Liver (tissue), 9 donors: ENCODE results near the gene SMARCD2. TPM values are rescaled to one million over a fixed set of nuclear protein-coding genes. Genes with fewer than 3 reads are reported as not detected.

ENCODE experiments used
- DNase-seq: peaks from one replicate; pipeline ENCODE4 v3.0.0-alpha.2; 2017; ENCODE audit warnings: low spot score
- H3K27ac ChIP-seq, 2 donors: one replicate each; pipeline ENCODE4 v1.7.0; 2013; ENCODE audit warnings: inconsistent platforms in 2 of 2, low read length in 2 of 2, control low read depth in 1 of 2, low read depth in 1 of 2, mild to moderate bottlenecking in 1 of 2
- H3K27me3 ChIP-seq, 4 donors: one replicate each; pipeline versions ENCODE4 v1.6.1 to v1.7.0; 2013; ENCODE audit warnings: low read length in 3 of 4, inconsistent platforms in 1 of 4, mild to moderate bottlenecking in 1 of 4, moderate library complexity in 1 of 4; ENCODE audit not compliant: control insufficient read depth in 4 of 4, insufficient read depth in 4 of 4
- H3K36me3 ChIP-seq, 4 donors: one replicate each; pipeline versions ENCODE4 v1.6.1 to v1.7.0; 2013; ENCODE audit warnings: low read length in 3 of 4, mild to moderate bottlenecking in 3 of 4, low read depth in 1 of 4, moderate library complexity in 1 of 4; ENCODE audit not compliant: control insufficient read depth in 4 of 4, insufficient read depth in 3 of 4
- H3K4me1 ChIP-seq, 4 donors: one replicate each; pipeline versions ENCODE4 v1.6.1 to v1.7.0; 2013; ENCODE audit warnings: low read length in 3 of 4, mild to moderate bottlenecking in 3 of 4, moderate library complexity in 1 of 4; ENCODE audit not compliant: control insufficient read depth in 4 of 4, insufficient read depth in 4 of 4
- H3K4me3 ChIP-seq, 3 donors: one replicate each; pipeline versions ENCODE4 v1.6.1 to v1.7.0; 2013; ENCODE audit warnings: low read length in 3 of 3, control low read depth in 1 of 3, low read depth in 1 of 3, mild to moderate bottlenecking in 1 of 3
- H3K9ac ChIP-seq, 2 donors: one replicate each; pipeline ENCODE4 v1.7.0; 2013; ENCODE audit warnings: low read length in 2 of 2, mild to moderate bottlenecking in 2 of 2, moderate library complexity in 2 of 2, control low read depth in 1 of 2, low read depth in 1 of 2
- H3K9me3 ChIP-seq, 4 donors: one replicate each; pipeline versions ENCODE4 v1.6.1 to v1.7.0; 2013; ENCODE audit warnings: low read length in 3 of 4; ENCODE audit not compliant: control insufficient read depth in 4 of 4
- EGR1 ChIP-seq, 2 donors: IDR thresholded peaks; 2 replicates each; pipeline ENCODE4 v1.6.1; 2016 to 2018; ENCODE audit warnings: antibody characterized with exemption in 2 of 2, low read depth in 2 of 2
- FOXA1 ChIP-seq: IDR thresholded peaks from 2 replicates; pipeline ENCODE4 v1.6.1; 2016; ENCODE audit warnings: antibody characterized with exemption
- FOXA2 ChIP-seq: IDR thresholded peaks from 2 replicates; pipeline ENCODE4 v1.6.1; 2016; ENCODE audit warnings: antibody characterized with exemption
- GABPA ChIP-seq, 2 donors: IDR thresholded peaks in 1 of 2; conservative IDR thresholded peaks in 1 of 2; 2 replicates each; pipeline ENCODE4 v1.6.1; 2016; ENCODE audit warnings: antibody characterized with exemption in 2 of 2, mild to moderate bottlenecking in 1 of 2, moderate library complexity in 1 of 2
- HNF4A ChIP-seq, 2 donors: conservative IDR thresholded peaks; 2 replicates each; pipeline ENCODE4 v1.6.1; 2016; ENCODE audit warnings: antibody characterized with exemption in 2 of 2, mild to moderate bottlenecking in 2 of 2
- HNF4G ChIP-seq: IDR thresholded peaks from 2 replicates; pipeline ENCODE4 v1.6.1; 2016; ENCODE audit warnings: antibody characterized with exemption
- JUND ChIP-seq, 2 donors: IDR thresholded peaks; 2 replicates each; pipeline ENCODE4 v1.6.1; 2016; ENCODE audit warnings: antibody characterized with exemption in 2 of 2
- NR2F2 ChIP-seq: IDR thresholded peaks from 2 replicates; pipeline ENCODE4 v1.6.1; 2016; ENCODE audit warnings: antibody characterized with exemption
- RAD21 ChIP-seq, 2 donors: IDR thresholded peaks; 2 replicates each; pipeline ENCODE4 v1.6.1; 2016; ENCODE audit warnings: antibody characterized with exemption in 2 of 2, mild to moderate bottlenecking in 2 of 2
- RXRA ChIP-seq, 2 donors: IDR thresholded peaks; 2 replicates each; pipeline ENCODE4 v1.6.1; 2017 to 2018; ENCODE audit warnings: antibody characterized with exemption in 2 of 2, mild to moderate bottlenecking in 1 of 2
- SP1 ChIP-seq: IDR thresholded peaks from 2 replicates; pipeline ENCODE4 v1.6.1; 2018; ENCODE audit warnings: antibody characterized with exemption, mild to moderate bottlenecking
- TAF1 ChIP-seq: conservative IDR thresholded peaks from 2 replicates; pipeline ENCODE4 v1.6.1; 2016; ENCODE audit warnings: antibody characterized with exemption, mild to moderate bottlenecking
- YY1 ChIP-seq: IDR thresholded peaks from 2 replicates; pipeline ENCODE4 v1.6.1; 2016; ENCODE audit warnings: antibody characterized with exemption, mild to moderate bottlenecking
- WGBS: extraction: QIAGEN DNeasy Blood & Tissue Kit; methylation state at CpG from one replicate; pipeline ENCODE4 v1.1.7; 2013; 5-methylcytosine and 5-hydroxymethylcytosine counted together
- polyA plus RNA-seq, 2 donors: library from polyadenylated mRNA; stranded (reverse) in 1 of 2; unstranded in 1 of 2; fragments of 200-250 nt in 1 of 2; fragments of >200 nt in 1 of 2; fragmentation: Nextera tagmentation in 1 of 2; extraction: Ambion mirVana in 1 of 2; gene quantifications; one replicate each; pipeline versions ENCODE4 v1.2.1 to v1.2.3, GENCODE V29; 2013 to 2015
- total RNA-seq, 2 donors: library from RNA; depleted of rRNA; stranded (reverse); fragments of >200 nt; gene quantifications; one replicate each; pipeline ENCODE4 v1.2.3, GENCODE V29; 2014
- TF ChIP-seq, protein P1 (sequence below): IDR thresholded peaks from 2 replicates; pipeline ENCODE4 v1.6.1; 2016; ENCODE audit warnings: antibody characterized with exemption
- TF ChIP-seq, protein P2 (sequence below): IDR thresholded peaks from 2 replicates; pipeline ENCODE4 v1.6.1; 2016; ENCODE audit warnings: antibody characterized with exemption
- TF ChIP-seq, protein P3 (sequence below): IDR thresholded peaks from 2 replicates; pipeline ENCODE4 v1.6.1; 2016; ENCODE audit warnings: antibody characterized with exemption
- TF ChIP-seq, protein P4 (sequence below): fragments of 150-350 bp; IDR thresholded peaks from 2 replicates; pipeline ENCODE4 v1.5.1; 2017; ENCODE audit warnings: improper control_type of control experiment, low read depth, low read length; ENCODE audit not compliant: missing input control
- TF ChIP-seq, protein P5 (sequence below): IDR thresholded peaks from 2 replicates; pipeline ENCODE4 v1.6.1; 2016; ENCODE audit warnings: antibody characterized with exemption, mild to moderate bottlenecking
- donor health status: healthy.
- donor health status: healthy.
- donor health status: healthy.
- donor health status: healthy.
- donor health status: healthy.

Gene SMARCD2
- total and polyA plus RNA-seq, 4 donors = 14.5 to 67.9 (median 39.4) TPM

DNA sequence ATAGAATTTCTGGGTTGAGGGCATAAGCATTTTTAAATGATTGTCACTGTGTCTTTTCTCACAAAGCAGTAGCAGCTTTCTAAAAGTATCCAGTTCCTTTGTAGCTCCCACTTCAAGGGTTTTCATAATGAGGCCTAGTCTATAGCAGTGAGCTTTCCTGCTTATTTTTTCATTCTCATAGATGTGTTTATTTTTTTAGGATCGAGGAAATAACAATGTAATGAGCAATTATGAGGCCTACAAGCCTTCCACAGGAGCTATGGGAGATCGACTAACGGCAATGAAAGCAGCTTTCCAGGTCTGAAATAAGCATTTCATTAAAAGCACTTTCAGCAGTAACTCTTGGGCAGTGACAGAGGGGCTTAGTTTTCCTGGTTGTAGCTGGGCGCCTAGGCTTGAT is 25.8 kb downstream of the SMARCD2 start:
- Histone ChIP-seq H3K36me3 (peaks cover 24 to 91% (median 82%) of the 10 kb centered on the region in 4 donors), H3K4me3 (no peak overlapping the region), H3K9me3 (no peaks in the 10 kb centered on the region), H3K27ac (no peak overlapping the region), H3K9ac (no peak overlapping the region), H3K27me3 (no peaks in the 10 kb centered on the region), H3K4me1 (peaks cover 0 to 15% (median 13%) of the 10 kb centered on the region in 4 donors)
- TF ChIP-seq YY1 (no peak), RAD21 (IDR thresholded peaks at IDR 0.05) (no peak), HNF4G (no peak), EGR1 (IDR thresholded peaks at IDR 0.05; ENCODE audit: low read depth in 2 of 2) (no peak), GABPA (IDR thresholded peaks at IDR 0.05 in 1 of 2, conservative IDR thresholded peaks at IDR 0.05 in 1 of 2) (no peak), TAF1 (no peak), FOXA1 (no peak), SP1 (no peak), FOXA2 (no peak), HNF4A (conservative IDR thresholded peaks at IDR 0.05) (no peak), JUND (IDR thresholded peaks at IDR 0.05) (no peak), NR2F2 (no peak), RXRA (IDR thresholded peaks at IDR 0.05) (no peak)
- TF ChIP-seq, protein P1, sequence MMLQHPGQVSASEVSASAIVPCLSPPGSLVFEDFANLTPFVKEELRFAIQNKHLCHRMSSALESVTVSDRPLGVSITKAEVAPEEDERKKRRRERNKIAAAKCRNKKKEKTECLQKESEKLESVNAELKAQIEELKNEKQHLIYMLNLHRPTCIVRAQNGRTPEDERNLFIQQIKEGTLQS = no peak
- TF ChIP-seq, protein P2, sequence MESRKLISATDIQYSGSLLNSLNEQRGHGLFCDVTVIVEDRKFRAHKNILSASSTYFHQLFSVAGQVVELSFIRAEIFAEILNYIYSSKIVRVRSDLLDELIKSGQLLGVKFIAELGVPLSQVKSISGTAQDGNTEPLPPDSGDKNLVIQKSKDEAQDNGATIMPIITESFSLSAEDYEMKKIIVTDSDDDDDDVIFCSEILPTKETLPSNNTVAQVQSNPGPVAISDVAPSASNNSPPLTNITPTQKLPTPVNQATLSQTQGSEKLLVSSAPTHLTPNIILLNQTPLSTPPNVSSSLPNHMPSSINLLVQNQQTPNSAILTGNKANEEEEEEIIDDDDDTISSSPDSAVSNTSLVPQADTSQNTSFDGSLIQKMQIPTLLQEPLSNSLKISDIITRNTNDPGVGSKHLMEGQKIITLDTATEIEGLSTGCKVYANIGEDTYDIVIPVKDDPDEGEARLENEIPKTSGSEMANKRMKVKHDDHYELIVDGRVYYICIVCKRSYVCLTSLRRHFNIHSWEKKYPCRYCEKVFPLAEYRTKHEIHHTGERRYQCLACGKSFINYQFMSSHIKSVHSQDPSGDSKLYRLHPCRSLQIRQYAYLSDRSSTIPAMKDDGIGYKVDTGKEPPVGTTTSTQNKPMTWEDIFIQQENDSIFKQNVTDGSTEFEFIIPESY = no peak
- TF ChIP-seq, protein P3, sequence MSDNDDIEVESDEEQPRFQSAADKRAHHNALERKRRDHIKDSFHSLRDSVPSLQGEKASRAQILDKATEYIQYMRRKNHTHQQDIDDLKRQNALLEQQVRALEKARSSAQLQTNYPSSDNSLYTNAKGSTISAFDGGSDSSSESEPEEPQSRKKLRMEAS = no peak
- TF ChIP-seq, protein P4, sequence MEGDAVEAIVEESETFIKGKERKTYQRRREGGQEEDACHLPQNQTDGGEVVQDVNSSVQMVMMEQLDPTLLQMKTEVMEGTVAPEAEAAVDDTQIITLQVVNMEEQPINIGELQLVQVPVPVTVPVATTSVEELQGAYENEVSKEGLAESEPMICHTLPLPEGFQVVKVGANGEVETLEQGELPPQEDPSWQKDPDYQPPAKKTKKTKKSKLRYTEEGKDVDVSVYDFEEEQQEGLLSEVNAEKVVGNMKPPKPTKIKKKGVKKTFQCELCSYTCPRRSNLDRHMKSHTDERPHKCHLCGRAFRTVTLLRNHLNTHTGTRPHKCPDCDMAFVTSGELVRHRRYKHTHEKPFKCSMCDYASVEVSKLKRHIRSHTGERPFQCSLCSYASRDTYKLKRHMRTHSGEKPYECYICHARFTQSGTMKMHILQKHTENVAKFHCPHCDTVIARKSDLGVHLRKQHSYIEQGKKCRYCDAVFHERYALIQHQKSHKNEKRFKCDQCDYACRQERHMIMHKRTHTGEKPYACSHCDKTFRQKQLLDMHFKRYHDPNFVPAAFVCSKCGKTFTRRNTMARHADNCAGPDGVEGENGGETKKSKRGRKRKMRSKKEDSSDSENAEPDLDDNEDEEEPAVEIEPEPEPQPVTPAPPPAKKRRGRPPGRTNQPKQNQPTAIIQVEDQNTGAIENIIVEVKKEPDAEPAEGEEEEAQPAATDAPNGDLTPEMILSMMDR = no peak
- TF ChIP-seq, protein P5, sequence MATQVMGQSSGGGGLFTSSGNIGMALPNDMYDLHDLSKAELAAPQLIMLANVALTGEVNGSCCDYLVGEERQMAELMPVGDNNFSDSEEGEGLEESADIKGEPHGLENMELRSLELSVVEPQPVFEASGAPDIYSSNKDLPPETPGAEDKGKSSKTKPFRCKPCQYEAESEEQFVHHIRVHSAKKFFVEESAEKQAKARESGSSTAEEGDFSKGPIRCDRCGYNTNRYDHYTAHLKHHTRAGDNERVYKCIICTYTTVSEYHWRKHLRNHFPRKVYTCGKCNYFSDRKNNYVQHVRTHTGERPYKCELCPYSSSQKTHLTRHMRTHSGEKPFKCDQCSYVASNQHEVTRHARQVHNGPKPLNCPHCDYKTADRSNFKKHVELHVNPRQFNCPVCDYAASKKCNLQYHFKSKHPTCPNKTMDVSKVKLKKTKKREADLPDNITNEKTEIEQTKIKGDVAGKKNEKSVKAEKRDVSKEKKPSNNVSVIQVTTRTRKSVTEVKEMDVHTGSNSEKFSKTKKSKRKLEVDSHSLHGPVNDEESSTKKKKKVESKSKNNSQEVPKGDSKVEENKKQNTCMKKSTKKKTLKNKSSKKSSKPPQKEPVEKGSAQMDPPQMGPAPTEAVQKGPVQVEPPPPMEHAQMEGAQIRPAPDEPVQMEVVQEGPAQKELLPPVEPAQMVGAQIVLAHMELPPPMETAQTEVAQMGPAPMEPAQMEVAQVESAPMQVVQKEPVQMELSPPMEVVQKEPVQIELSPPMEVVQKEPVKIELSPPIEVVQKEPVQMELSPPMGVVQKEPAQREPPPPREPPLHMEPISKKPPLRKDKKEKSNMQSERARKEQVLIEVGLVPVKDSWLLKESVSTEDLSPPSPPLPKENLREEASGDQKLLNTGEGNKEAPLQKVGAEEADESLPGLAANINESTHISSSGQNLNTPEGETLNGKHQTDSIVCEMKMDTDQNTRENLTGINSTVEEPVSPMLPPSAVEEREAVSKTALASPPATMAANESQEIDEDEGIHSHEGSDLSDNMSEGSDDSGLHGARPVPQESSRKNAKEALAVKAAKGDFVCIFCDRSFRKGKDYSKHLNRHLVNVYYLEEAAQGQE = no peak
- no peak for DNase-seq
- WGBS = 91% methylated on average over 4 of the region's 4 CpGs
